Kidney (tissue), 14 donors: ENCODE results near the gene STIM2. TPM values are rescaled to one million over a fixed set of nuclear protein-coding genes. Genes with fewer than 3 reads are reported as not detected.

ENCODE experiments used
- DNase-seq, 5 donors: peaks; one replicate each; pipeline ENCODE4 v3.0.0-alpha.2; 2013 to 2020
- FAIRE-seq: peaks from 2 replicates; lab custom pipeline; 2012; peaks lifted over from hg19 to GRCh38; lab: Jason Lieb, UNC
- H3K27ac ChIP-seq, 2 donors: one replicate each; pipeline ENCODE4 v1.7.0; 2013; ENCODE audit warnings: low read depth in 2 of 2, low read length in 2 of 2, inconsistent platforms in 1 of 2
- H3K27me3 ChIP-seq: one replicate; pipeline ENCODE4 v1.7.1; 2013; ENCODE audit warnings: low read length, inconsistent platforms; ENCODE audit not compliant: control insufficient read depth, insufficient read depth
- H3K36me3 ChIP-seq, 3 donors: one replicate each; pipeline versions ENCODE4 v1.7.0 to v1.7.1; 2013; ENCODE audit warnings: low read length in 3 of 3, control low read depth in 1 of 3, inconsistent platforms in 1 of 3; ENCODE audit not compliant: insufficient read depth in 3 of 3, control insufficient read depth in 2 of 3
- H3K4me1 ChIP-seq, 3 donors: one replicate each; pipeline versions ENCODE4 v1.7.0 to v1.7.1; 2013; ENCODE audit warnings: low read length in 3 of 3, inconsistent platforms in 1 of 3, low read depth in 1 of 3; ENCODE audit not compliant: control insufficient read depth in 2 of 3, insufficient read depth in 2 of 3
- H3K4me3 ChIP-seq, 3 donors: one replicate each; pipeline versions ENCODE4 v1.7.0 to v1.8.1; 2013; ENCODE audit warnings: low read length in 3 of 3, control low read depth in 1 of 3, inconsistent platforms in 1 of 3
- H3K9ac ChIP-seq, 3 donors: one replicate each; pipeline versions ENCODE4 v1.7.0 to v1.7.1; 2013; ENCODE audit warnings: low read length in 3 of 3, control low read depth in 1 of 3, inconsistent platforms in 1 of 3
- H3K9me3 ChIP-seq, 3 donors: one replicate each; pipeline versions ENCODE4 v1.7.0 to v1.7.1; 2013; ENCODE audit warnings: low read length in 3 of 3, control low read depth in 1 of 3, inconsistent platforms in 1 of 3; ENCODE audit not compliant: control insufficient read depth in 2 of 3, insufficient read depth in 1 of 3
- intact Hi-C: fragments of 100-400 bp; cut with DNase I; formaldehyde crosslinking; loops from one replicate; pipeline ENCODE4 v1.11.1; 2022
- polyA plus RNA-seq: library from polyadenylated mRNA; stranded (reverse); fragments of 350-450 nt; fragmentation: Illumina TruSeq; extraction: RNeasy Lipid Tissue Mini Kit (QIAGEN cat#74804); gene quantifications from one replicate; pipeline ENCODE4 v1.2.3, GENCODE V29; 2014; ENCODE audit warnings: low read depth, low replicate concordance; ENCODE audit not compliant: insufficient read depth
- total RNA-seq: library from RNA; stranded (reverse); fragmentation: NEBNext Ultra II Directional; extraction: Animal tissue kit (Norgen Biotek cat#: 25700); gene quantifications from one replicate; pipeline ENCODE4 v1.2.1, GENCODE V29; 2021
- TF ChIP-seq, protein P1 (sequence below): IDR thresholded peaks from 3 replicates; pipeline ENCODE4 v1.5.1; 2012; ENCODE audit warnings: mild to moderate bottlenecking, moderate library complexity, borderline replicate concordance; ENCODE audit not compliant: insufficient read depth; ENCODE audit errors: extremely low read depth
- donor health status: control.
- donor health status: control.
- donor health status: control.
- donor health status: control.
- donor health status: control.
- donor health status: DM: yes; HTN: yes; CAD: no.
- donor health status: Normal renal cell carcinoma (clear cell type).

The STIM2 gene
- total and polyA plus RNA-seq, 2 donors from 2014 or later, result 27.8 to 38.9 TPM

DNA sequence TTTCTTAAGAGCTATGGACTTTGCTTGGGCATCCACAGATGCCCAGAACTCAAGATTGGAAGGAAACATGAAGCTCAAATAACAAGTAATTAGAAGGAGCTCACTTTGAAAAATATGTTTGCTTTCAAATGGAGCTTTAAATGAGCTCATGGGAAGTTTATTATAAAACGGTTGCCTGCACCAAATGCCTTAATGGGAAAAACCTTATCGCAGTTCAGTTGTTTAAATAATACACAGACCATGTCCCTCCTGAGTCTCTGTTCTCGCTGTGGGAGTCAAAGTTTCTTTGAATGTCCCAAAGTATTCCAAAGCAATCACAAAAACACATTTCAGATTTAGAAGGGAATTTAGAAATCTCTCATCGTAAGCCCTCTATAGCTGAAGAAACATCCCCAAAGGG lies 31.6 kb upstream of the STIM2 start:
- no peaks in the 10 kb centered on the region for H3K9me3 ChIP-seq
- peaks cover 0 to 2% (median 0%) of the 10 kb centered on the region in 3 donors for H3K4me1 ChIP-seq
- FAIRE-seq, result no peak
- intact Hi-C loops, result no loop called here
- no peak overlapping the region for H3K27ac ChIP-seq
- no peak overlapping the region for H3K9ac ChIP-seq
- no peaks in the 10 kb centered on the region for H3K27me3 ChIP-seq
- H3K4me3 ChIP-seq, result no peak overlapping the region
- H3K36me3 ChIP-seq, result no peaks in the 10 kb centered on the region
- DNase-seq, result no peak
- TF ChIP-seq, protein P1, sequence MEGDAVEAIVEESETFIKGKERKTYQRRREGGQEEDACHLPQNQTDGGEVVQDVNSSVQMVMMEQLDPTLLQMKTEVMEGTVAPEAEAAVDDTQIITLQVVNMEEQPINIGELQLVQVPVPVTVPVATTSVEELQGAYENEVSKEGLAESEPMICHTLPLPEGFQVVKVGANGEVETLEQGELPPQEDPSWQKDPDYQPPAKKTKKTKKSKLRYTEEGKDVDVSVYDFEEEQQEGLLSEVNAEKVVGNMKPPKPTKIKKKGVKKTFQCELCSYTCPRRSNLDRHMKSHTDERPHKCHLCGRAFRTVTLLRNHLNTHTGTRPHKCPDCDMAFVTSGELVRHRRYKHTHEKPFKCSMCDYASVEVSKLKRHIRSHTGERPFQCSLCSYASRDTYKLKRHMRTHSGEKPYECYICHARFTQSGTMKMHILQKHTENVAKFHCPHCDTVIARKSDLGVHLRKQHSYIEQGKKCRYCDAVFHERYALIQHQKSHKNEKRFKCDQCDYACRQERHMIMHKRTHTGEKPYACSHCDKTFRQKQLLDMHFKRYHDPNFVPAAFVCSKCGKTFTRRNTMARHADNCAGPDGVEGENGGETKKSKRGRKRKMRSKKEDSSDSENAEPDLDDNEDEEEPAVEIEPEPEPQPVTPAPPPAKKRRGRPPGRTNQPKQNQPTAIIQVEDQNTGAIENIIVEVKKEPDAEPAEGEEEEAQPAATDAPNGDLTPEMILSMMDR, result no peak

DNA sequence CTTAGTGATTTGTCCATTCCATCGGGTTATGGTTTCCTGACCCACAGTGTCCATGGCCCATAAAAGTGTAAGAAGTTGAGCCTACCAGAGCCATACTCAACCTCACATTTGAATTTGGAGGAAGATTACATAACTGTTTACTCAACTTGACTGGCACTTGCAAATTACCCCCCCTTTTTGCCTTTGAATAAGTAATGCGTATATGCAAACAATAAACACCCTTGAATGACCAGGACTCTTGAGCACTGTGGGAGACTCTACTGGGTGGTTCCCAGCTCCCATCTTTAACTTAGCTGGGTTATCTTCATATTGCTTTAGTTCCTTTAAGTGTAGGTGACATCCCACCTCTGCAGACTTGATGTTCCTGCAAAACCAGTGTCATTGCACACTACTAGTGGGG lies 30.6 kb upstream of the STIM2 start:
- Histone ChIP-seq H3K36me3 (no peaks in the 10 kb centered on the region), H3K27ac (no peak overlapping the region), H3K9me3 (no peaks in the 10 kb centered on the region), H3K27me3 (no peaks in the 10 kb centered on the region), H3K9ac (no peak overlapping the region), H3K4me1 (peaks cover 0 to 2% (median 0%) of the 10 kb centered on the region in 3 donors), H3K4me3 (no peak overlapping the region)
- no peak for FAIRE-seq
- intact Hi-C loops, result no loop called here
- TF ChIP-seq, protein P1, result no peak
- DNase-seq, result no peak

DNA sequence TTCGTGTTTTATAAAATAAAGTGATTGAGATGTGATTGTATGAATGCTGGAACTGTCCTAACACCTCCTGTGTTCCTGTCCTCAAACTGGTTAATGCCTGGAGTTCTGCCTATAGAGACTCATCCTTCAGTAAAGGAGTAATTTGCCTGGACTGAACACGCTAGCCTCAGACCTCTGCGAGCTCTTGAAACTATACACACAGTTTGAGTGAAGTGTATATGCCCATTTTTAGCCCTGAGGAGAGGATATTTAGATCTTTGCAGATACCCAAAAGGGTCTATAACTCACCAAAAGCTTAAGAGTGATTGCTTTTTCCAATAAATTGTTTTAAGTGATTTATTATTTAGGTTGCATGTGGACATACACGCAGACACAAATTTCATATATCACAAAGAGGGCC lies 29.9 kb upstream of the STIM2 start:
- TF ChIP-seq, protein P1, result no peak
- no peak overlapping the region for H3K27ac ChIP-seq

DNA sequence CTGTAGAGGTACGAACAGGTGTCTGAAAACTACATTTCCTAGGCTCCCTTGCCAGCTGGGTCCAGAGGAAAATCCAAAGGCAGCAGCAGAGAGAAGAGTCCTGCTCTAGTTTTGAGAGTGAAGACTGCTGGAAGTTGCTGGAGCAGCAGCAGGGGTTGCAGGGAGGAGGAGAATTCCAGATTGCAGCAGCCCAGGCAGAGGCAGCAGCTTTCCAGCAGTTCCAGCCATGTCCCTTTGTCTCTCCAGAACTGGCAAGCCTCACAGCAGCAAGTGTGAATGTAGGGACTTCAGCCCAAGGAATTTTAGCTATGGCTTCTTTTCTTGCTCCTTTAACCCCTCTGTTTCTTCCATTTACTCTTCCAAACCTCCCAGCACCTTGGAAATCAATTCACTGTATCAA lies 24.1 kb upstream of the STIM2 start:
- H3K4me3 ChIP-seq, result no peak overlapping the region
- TF ChIP-seq, protein P1, result no peak
- no peaks in the 10 kb centered on the region for H3K9me3 ChIP-seq
- no peak overlapping the region for H3K9ac ChIP-seq
- peaks cover 0 to 4% (median 0%) of the 10 kb centered on the region in 3 donors for H3K4me1 ChIP-seq
- no peaks in the 10 kb centered on the region for H3K27me3 ChIP-seq
- no peaks in the 10 kb centered on the region for H3K36me3 ChIP-seq
- FAIRE-seq, result no peak
- no peak overlapping the region for H3K27ac ChIP-seq
- no peak for DNase-seq
- intact Hi-C loops, result no loop called here

More for the DNA sequence above, 29.9 kb upstream of the STIM2 start:
- intact Hi-C loops, result no loop called here
- Histone ChIP-seq H3K4me3 (no peak overlapping the region), H3K27me3 (no peaks in the 10 kb centered on the region), H3K9me3 (no peaks in the 10 kb centered on the region), H3K4me1 (peaks cover 0 to 2% (median 0%) of the 10 kb centered on the region in 3 donors), H3K9ac (no peak overlapping the region), H3K36me3 (no peaks in the 10 kb centered on the region)
- DNase-seq (no peak), FAIRE-seq (no peak)
